Mucosa of gallbladder (tissue), 1 donor: ENCODE results near the gene CSPG4. TPM values are rescaled to one million over a fixed set of nuclear protein-coding genes. Genes with fewer than 3 reads are reported as not detected.
A peak's percentile ranks its signal among the peaks of the same experiment; 100 is the strongest.

Source experiments
- DNase-seq: peaks from one replicate; pipeline ENCODE4 v3.0.0-alpha.2; 2020; ENCODE audit warnings: low spot score
- total RNA-seq: library from RNA; stranded (reverse); gene quantifications from one replicate; pipeline ENCODE4 v1.2.1, GENCODE V29; 2021
- donor health status: DM: no; HTN: no; CAD: no.

The CSPG4 gene
- total RNA-seq, 1 donor from 2014 or later, result 20.5 TPM

GRCh38 chr15:75625542-75626347 is 86.9 kb downstream of the CSPG4 start, which contains the start of gene SNUPN:
TSS of gene SNUPN (minus strand) at chr15:75625725. CDS start at chr15:75621051, 4,674 bp downstream.
- peak; percentile 94 for DNase-seq

Other genes with a start within 250 kb of the CSPG4 start
- 35.4 TPM for gene PTPN9, start 133.5 kb downstream of the CSPG4 start, total RNA-seq
- 23.3 TPM for gene SNUPN, start 87.1 kb downstream of the CSPG4 start, total RNA-seq
- 66.3 TPM for gene IMP3, start 72.6 kb downstream of the CSPG4 start, total RNA-seq
- gene SNX33, start 64.9 kb downstream of the CSPG4 start, total RNA-seq, result 51.3 TPM
- 33.7 TPM for gene UBE2Q2, start 130.6 kb upstream of the CSPG4 start, total RNA-seq
- gene FBXO22, start 191.0 kb upstream of the CSPG4 start, total RNA-seq, result 29.1 TPM